Fibroblast of lung (primary cell): ENCODE measurements around the gene ZNF763.

Experiments
- CTCF ChIP-seq, 2 donors: IDR thresholded peaks in 1 of 2; conservative IDR thresholded peaks in 1 of 2; 1 replicate in 1 of 2; 2 replicates in 1 of 2; pipeline ENCODE4 v1.5.1; 2011 to 2012; ENCODE audit warnings: low read length in 2 of 2, control low read depth in 1 of 2, inconsistent platforms in 1 of 2, low read depth in 1 of 2, mild to moderate bottlenecking in 1 of 2
- EZH2 ChIP-seq: IDR thresholded peaks from 2 replicates; pipeline ENCODE4 v1.5.1; 2012; ENCODE audit warnings: low read length, control low read depth, mild to moderate bottlenecking; ENCODE audit errors: missing control alignments

- TF ChIP-seq EZH2 (no peak), CTCF (conservative IDR thresholded peaks at IDR 0.05 in 1 of 2, IDR thresholded peaks at IDR 0.05 in 1 of 2; ENCODE audit: low read depth in 1 of 2, low read length in 2 of 2) (no peak)
Measured at GRCh38 chr19:11986754-11987153, 21.9 kb downstream of the ZNF763 start.
